Memory B cell (primary cell): ENCODE measurements around the gene PSMB7.

ENCODE experiments used
- ATAC-seq: fragments of 150-1000 bp; cut with Tn5 transposase; 2 replicates; pipeline ENCODE4 v1.10.0; 2021; ENCODE audit warnings: low read depth, mild to moderate bottlenecking, moderate library complexity
- DNase-seq, 2 donors: peaks; one replicate each; pipeline ENCODE4 v3.0.0; 2022; ENCODE audit warnings: low spot score in 2 of 2
- H3K27ac Mint-ChIP-seq: one replicate; pipeline ENCODE4 v1.8.0; 2022; ENCODE audit warnings: mild to moderate bottlenecking, moderate library complexity, mixed read lengths
- H3K27me3 Mint-ChIP-seq: one replicate; pipeline ENCODE4 v1.8.0; 2022; ENCODE audit warnings: mixed read lengths
- H3K36me3 Mint-ChIP-seq: one replicate; pipeline ENCODE4 v1.8.0; 2022; ENCODE audit warnings: mild to moderate bottlenecking, mixed read lengths
- H3K4me1 Mint-ChIP-seq: one replicate; pipeline ENCODE4 v1.8.0; 2022; ENCODE audit warnings: mixed read lengths
- H3K4me3 Mint-ChIP-seq: one replicate; pipeline ENCODE4 v1.8.0; 2022; ENCODE audit warnings: mild to moderate bottlenecking, moderate library complexity, mixed read lengths
- H3K9me3 Mint-ChIP-seq: one replicate; pipeline ENCODE4 v1.8.0; 2022; ENCODE audit warnings: mixed read lengths

PSMB7 gene

DNA sequence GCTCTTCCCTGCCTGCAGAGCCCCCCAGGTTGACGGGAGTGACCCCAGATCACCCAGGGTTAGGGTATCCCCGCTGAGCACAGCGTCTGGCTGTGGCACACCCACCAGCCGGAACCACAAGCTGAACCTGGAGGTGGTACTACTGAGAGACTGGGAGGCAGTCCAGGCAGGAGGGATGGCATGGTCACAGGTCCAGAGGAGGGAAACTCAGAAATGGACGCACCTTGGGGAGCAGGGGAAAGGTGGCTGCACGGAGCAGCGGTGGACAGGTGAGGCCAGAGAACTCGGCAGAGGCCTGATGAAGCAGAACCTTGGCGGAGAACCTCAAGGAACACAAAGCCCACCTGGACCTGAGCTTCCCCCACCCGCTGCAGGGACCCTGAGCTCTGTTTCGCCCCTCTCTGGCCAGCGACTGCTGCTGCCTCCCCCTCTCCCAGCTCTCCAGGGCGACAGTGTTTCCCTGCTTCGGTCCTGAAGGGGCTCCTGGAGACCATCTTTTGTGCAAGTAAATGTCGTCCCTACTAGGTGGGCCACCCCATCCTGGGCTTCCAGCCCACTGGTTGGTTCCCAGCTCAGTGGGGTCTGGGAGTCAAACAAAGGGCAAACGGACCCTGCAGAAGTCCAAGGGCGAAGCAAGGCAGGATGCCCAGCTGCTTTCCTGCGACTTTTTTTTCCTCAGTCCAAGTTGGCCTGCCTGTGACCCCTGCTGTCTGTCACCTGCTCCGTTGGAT, 35.9 kb upstream of the PSMB7 start:
- no peaks in the 10 kb centered on the region for H3K9me3 Mint-ChIP-seq
- peaks cover 29% of the 10 kb centered on the region for H3K27me3 Mint-ChIP-seq
- DNase-seq (no peak), ATAC-seq (no peak)
- H3K27ac Mint-ChIP-seq: no peak overlapping the region
- peak overlapping the region; percentile 14 for H3K4me3 Mint-ChIP-seq
- H3K4me1 Mint-ChIP-seq: peaks cover 4% of the 10 kb centered on the region
- no peaks in the 10 kb centered on the region for H3K36me3 Mint-ChIP-seq

DNA sequence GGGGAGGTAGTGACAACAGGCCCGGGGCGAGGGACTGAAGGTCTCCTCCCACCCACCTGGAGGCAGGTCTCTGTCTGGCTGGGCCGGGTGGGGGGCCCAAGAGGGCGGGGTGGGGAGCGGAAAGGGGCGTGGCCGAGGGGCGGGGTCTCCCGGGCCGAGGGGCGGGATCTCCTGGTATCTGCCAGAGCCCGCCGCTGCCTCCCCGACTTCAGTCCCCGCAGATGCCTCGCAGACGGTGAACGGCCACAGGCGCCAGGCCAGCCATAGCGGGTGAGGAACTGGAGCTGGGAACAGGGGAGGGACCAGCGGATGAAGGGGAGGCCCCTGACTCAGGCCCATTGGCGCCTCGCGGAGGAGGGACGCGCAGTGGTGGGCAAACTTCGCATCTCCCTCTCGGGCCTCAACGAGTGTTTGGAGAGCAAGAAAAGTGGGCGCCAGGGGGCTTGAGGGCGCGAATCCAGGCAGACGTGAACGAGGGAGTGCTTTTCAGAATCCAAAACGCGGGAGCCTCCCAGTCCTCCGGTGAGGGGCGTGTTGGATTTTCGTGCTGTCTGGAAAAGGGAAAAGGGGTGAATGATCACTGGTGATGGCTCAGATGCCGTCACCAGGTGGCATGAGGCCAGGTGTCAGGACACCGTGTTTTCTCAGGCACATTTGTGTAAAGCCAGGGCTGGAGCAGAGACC, 35.1 kb upstream of the PSMB7 start, which contains the start of gene ADGRD2:
Gene ADGRD2, plus strand, starts transcription at position 211 of the 684 bp plus-strand sequence. CDS start 1,216 bp downstream, outside the sequence.
- peaks cover 4% of the 10 kb centered on the region for H3K4me1 Mint-ChIP-seq
- peak within 1 kb of the TSS; percentile 11 for H3K4me3 Mint-ChIP-seq
- ATAC-seq (no peak), DNase-seq (no peak)
- no peaks in the 10 kb centered on the region for H3K36me3 Mint-ChIP-seq
- peaks cover 28% of the 10 kb centered on the region for H3K27me3 Mint-ChIP-seq
- H3K27ac Mint-ChIP-seq: no peak within 1 kb of the TSS
- H3K9me3 Mint-ChIP-seq: no peaks in the 10 kb centered on the region

GRCh38 chr9:124449381-124450151, 34.3 kb upstream of the PSMB7 start:
- ATAC-seq: no peak
- Mint-ChIP-seq H3K4me3 (no peak overlapping the region), H3K27me3 (peaks cover 26% of the 10 kb centered on the region), H3K4me1 (peaks cover 4% of the 10 kb centered on the region), H3K9me3 (no peaks in the 10 kb centered on the region), H3K27ac (no peak overlapping the region), H3K36me3 (no peaks in the 10 kb centered on the region)
- no peak for DNase-seq

- peaks cover 28% of the 10 kb centered on the region for H3K27me3 Mint-ChIP-seq
- H3K9me3 Mint-ChIP-seq: no peaks in the 10 kb centered on the region
- ATAC-seq (no peak), DNase-seq (no peak)
- peaks cover 4% of the 10 kb centered on the region for H3K4me1 Mint-ChIP-seq
- H3K27ac Mint-ChIP-seq: no peak overlapping the region
- no peaks in the 10 kb centered on the region for H3K36me3 Mint-ChIP-seq
- H3K4me3 Mint-ChIP-seq: no peak overlapping the region
These were observed 32.8 kb upstream of the PSMB7 start for GRCh38 chr9:124448019-124448418.

DNA sequence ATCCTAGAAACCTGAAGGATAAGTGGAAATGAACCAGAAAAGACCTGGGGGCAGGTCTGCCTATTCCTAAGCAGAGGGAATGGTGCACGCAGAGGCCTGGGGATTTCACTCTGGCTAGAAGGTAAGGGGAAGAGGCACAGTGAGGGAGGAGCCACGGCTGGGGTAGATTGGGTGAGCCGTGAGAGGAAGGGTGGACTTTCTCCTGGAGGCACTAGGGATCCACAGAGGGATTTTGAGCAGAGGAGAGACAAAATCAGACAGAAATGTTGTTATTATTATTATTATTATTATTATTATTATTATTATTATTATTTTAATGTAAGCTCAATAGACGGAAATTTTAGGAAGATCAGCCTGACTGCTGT, 32.0 kb upstream of the PSMB7 start:
- Mint-ChIP-seq H3K4me3 (no peak overlapping the region), H3K36me3 (no peaks in the 10 kb centered on the region), H3K9me3 (no peaks in the 10 kb centered on the region), H3K27ac (no peak overlapping the region), H3K27me3 (peaks cover 26% of the 10 kb centered on the region), H3K4me1 (peaks cover 4% of the 10 kb centered on the region)
- DNase-seq (no peak), ATAC-seq (no peak)

DNA sequence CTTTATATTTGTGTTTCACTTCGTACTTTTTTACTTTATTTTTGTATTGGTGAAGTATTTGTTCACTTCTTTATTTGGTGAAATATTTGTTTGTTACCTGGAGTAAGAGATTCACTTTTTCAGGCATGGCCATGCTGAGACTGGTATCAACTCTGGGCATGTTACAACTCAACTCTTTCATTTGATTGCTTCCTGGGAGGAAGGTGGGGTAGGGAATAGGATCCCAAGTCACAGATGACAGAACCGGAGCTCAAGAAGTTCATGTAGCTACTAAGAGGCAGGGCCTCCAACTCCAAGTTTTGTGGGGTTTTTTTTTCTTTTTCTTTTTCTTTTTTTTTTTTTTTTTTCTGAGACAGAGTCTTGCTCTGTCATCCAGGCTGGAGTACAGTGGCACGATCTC, 28.9 kb upstream of the PSMB7 start:
- Mint-ChIP-seq H3K27ac (no peak overlapping the region), H3K4me3 (no peak overlapping the region), H3K36me3 (no peaks in the 10 kb centered on the region), H3K9me3 (no peaks in the 10 kb centered on the region), H3K27me3 (peaks cover 19% of the 10 kb centered on the region), H3K4me1 (no peaks in the 10 kb centered on the region)
- ATAC-seq: no peak
- DNase-seq: no peak

GRCh38 chr9:124443625-124444024, 28.4 kb upstream of the PSMB7 start:
- Mint-ChIP-seq H3K27ac (no peak overlapping the region), H3K27me3 (peaks cover 18% of the 10 kb centered on the region), H3K4me1 (no peaks in the 10 kb centered on the region), H3K36me3 (no peaks in the 10 kb centered on the region), H3K9me3 (no peaks in the 10 kb centered on the region), H3K4me3 (no peak overlapping the region)
- DNase-seq (no peak), ATAC-seq (no peak)

DNA sequence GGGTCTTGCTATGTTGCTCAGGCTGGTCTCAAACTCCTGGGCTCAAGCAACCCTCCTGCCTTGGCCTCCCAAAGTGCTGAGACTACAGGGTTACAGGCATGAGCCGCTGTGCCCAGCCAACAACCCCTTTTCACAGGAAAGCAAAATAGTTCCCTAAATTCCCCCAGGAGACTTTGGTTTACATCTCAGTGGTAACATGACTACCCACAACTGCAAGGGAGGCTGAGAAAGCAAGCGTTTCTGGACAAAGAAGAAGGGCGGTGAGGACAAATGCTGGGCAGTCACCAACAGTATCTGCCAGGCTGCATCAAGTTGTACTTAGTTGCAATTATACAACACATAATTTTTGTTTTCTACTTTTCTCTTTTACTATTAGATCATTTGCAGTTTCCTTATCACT, 27.6 kb upstream of the PSMB7 start:
- Mint-ChIP-seq H3K4me1 (no peaks in the 10 kb centered on the region), H3K27ac (no peak overlapping the region), H3K9me3 (no peaks in the 10 kb centered on the region), H3K27me3 (peaks cover 15% of the 10 kb centered on the region), H3K4me3 (no peak overlapping the region), H3K36me3 (no peaks in the 10 kb centered on the region)
- ATAC-seq (no peak), DNase-seq (no peak)

DNA sequence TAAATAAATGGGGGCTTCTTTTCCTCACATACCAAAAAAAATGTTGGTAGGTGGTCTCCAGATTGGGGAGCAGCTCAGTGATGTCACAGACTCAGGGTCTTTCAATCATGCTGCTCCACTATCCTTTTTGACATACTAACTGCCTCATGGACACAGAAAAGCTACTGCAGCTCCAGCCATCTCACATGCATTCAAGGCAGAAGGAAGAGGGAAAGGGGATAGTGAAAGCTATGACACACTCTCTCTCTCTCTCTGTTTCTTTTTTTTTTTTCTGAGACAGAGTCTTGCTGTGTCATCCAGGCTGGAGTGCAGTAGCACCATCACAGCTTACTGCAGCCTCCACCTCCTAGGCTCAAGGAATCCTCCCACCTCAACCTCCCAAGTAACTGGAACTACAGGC, 27.1 kb upstream of the PSMB7 start:
- ATAC-seq (no peak), DNase-seq (no peak)
- Mint-ChIP-seq H3K27me3 (peaks cover 15% of the 10 kb centered on the region), H3K27ac (no peak overlapping the region), H3K36me3 (no peaks in the 10 kb centered on the region), H3K4me1 (no peaks in the 10 kb centered on the region), H3K9me3 (no peaks in the 10 kb centered on the region), H3K4me3 (no peak overlapping the region)

DNA sequence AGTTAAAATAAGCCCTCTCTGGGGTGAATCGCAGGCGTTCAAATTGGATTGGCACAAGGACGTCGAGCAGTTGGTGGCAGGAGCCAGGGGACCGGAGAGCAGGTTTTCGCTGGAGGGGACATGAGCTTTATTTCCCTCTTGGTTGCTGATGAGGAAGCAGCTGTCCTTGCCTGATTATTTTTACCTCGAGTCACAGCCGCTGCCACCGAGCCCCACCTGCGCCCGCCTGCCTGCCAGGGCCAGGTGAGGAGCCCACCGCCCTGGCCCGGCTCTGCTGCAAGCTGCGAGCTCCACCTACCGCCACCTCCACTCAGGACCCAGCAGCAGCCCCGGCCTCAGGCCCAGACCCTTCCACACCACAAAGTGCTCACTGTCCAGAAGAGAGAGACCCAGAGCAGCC, 26.0 kb upstream of the PSMB7 start:
- H3K27me3 Mint-ChIP-seq: peaks cover 11% of the 10 kb centered on the region
- no peaks in the 10 kb centered on the region for H3K9me3 Mint-ChIP-seq
- DNase-seq (no peak), ATAC-seq (no peak)
- H3K27ac Mint-ChIP-seq: no peak overlapping the region
- H3K4me1 Mint-ChIP-seq: no peaks in the 10 kb centered on the region
- no peak overlapping the region for H3K4me3 Mint-ChIP-seq
- no peaks in the 10 kb centered on the region for H3K36me3 Mint-ChIP-seq

DNA sequence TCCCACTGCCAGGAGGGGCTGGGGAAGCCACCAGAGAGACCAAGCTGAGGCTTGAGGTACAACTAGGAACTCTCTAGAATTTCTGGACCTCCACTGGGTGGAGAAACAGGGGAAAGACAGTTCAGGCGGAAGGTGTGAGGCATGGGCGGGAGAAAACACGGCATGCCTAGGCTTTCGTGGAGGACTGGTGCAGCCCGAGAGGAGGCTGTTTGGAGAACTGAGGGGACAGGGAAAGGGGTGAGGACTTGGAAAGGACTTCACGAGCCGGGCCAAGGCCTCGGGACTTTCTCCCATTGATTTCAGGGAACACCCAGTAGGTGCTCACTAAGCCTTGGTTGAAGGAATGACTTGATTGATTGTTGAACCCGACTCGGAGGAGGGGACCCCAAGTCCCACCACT, 25.5 kb upstream of the PSMB7 start:
- no peaks in the 10 kb centered on the region for H3K36me3 Mint-ChIP-seq
- H3K27me3 Mint-ChIP-seq: peaks cover 11% of the 10 kb centered on the region
- H3K4me3 Mint-ChIP-seq: no peak overlapping the region
- ATAC-seq (no peak), DNase-seq (no peak)
- no peaks in the 10 kb centered on the region for H3K4me1 Mint-ChIP-seq
- H3K9me3 Mint-ChIP-seq: no peaks in the 10 kb centered on the region
- no peak overlapping the region for H3K27ac Mint-ChIP-seq

- Mint-ChIP-seq H3K4me1 (no peaks in the 10 kb centered on the region), H3K9me3 (no peaks in the 10 kb centered on the region), H3K36me3 (no peaks in the 10 kb centered on the region), H3K27me3 (peaks cover 11% of the 10 kb centered on the region), H3K4me3 (no peak overlapping the region), H3K27ac (no peak overlapping the region)
- DNase-seq: no peak
- no peak for ATAC-seq
These were observed 24.5 kb upstream of the PSMB7 start for GRCh38 chr9:124439686-124440243.

- Mint-ChIP-seq H3K36me3 (no peaks in the 10 kb centered on the region), H3K4me1 (no peaks in the 10 kb centered on the region), H3K9me3 (no peaks in the 10 kb centered on the region), H3K27me3 (peaks cover 9% of the 10 kb centered on the region), H3K27ac (no peak overlapping the region), H3K4me3 (no peak overlapping the region)
- ATAC-seq (no peak), DNase-seq (no peak)
These were observed 23.8 kb upstream of the PSMB7 start for GRCh38 chr9:124439086-124439485.

GRCh38 chr9:124438091-124438490, 22.8 kb upstream of the PSMB7 start:
- no peaks in the 10 kb centered on the region for H3K36me3 Mint-ChIP-seq
- H3K4me1 Mint-ChIP-seq: no peaks in the 10 kb centered on the region
- DNase-seq: no peak
- no peak overlapping the region for H3K4me3 Mint-ChIP-seq
- ATAC-seq: no peak
- H3K27me3 Mint-ChIP-seq: peaks cover 9% of the 10 kb centered on the region
- no peaks in the 10 kb centered on the region for H3K9me3 Mint-ChIP-seq
- H3K27ac Mint-ChIP-seq: no peak overlapping the region
